GM10248 (cell line): ENCODE results near the gene CCDC57.

Source experiments
- CTCF ChIA-PET: fragments of 300-600 bp; sonication (Branson Sonifier 250); formaldehyde crosslinking; extraction: SDS; loops from one replicate; lab custom pipeline; 2021; ENCODE audit warnings: antibody characterized with exemption; lab: Yijun Ruan, JAX
- POLR2A ChIA-PET: fragments of 350-650 bp; sonication (Branson Sonifier 250); formaldehyde crosslinking; extraction: SDS; loops from one replicate; lab custom pipeline; 2020; ENCODE audit warnings: antibody characterized with exemption; lab: Yijun Ruan, JAX
- DNase-seq: peaks from one replicate; pipeline ENCODE4 v3.0.0; 2012; ENCODE audit errors: extremely low spot score
- TF ChIP-seq, protein P1 (sequence below): IDR thresholded peaks from 2 replicates; pipeline ENCODE4 v1.5.1; 2012; ENCODE audit warnings: mild to moderate bottlenecking, low read depth; ENCODE audit errors: extremely low read depth, missing control alignments, control extremely low read depth

The CCDC57 gene

GRCh38 chr17:82249896-82250581 lies 37.4 kb upstream of the CCDC57 start:
- POLR2A ChIA-PET = no interaction called here
- TF ChIP-seq, protein P1, sequence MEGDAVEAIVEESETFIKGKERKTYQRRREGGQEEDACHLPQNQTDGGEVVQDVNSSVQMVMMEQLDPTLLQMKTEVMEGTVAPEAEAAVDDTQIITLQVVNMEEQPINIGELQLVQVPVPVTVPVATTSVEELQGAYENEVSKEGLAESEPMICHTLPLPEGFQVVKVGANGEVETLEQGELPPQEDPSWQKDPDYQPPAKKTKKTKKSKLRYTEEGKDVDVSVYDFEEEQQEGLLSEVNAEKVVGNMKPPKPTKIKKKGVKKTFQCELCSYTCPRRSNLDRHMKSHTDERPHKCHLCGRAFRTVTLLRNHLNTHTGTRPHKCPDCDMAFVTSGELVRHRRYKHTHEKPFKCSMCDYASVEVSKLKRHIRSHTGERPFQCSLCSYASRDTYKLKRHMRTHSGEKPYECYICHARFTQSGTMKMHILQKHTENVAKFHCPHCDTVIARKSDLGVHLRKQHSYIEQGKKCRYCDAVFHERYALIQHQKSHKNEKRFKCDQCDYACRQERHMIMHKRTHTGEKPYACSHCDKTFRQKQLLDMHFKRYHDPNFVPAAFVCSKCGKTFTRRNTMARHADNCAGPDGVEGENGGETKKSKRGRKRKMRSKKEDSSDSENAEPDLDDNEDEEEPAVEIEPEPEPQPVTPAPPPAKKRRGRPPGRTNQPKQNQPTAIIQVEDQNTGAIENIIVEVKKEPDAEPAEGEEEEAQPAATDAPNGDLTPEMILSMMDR = no peak
- DNase-seq = no peak
- CTCF ChIA-PET = interaction anchor here (1.2 to 1.5 kb wide), 2 partner anchors 8 to 14 kb away, joined by 4 read pairs; no protein-coding TSS in a partner anchor

DNA sequence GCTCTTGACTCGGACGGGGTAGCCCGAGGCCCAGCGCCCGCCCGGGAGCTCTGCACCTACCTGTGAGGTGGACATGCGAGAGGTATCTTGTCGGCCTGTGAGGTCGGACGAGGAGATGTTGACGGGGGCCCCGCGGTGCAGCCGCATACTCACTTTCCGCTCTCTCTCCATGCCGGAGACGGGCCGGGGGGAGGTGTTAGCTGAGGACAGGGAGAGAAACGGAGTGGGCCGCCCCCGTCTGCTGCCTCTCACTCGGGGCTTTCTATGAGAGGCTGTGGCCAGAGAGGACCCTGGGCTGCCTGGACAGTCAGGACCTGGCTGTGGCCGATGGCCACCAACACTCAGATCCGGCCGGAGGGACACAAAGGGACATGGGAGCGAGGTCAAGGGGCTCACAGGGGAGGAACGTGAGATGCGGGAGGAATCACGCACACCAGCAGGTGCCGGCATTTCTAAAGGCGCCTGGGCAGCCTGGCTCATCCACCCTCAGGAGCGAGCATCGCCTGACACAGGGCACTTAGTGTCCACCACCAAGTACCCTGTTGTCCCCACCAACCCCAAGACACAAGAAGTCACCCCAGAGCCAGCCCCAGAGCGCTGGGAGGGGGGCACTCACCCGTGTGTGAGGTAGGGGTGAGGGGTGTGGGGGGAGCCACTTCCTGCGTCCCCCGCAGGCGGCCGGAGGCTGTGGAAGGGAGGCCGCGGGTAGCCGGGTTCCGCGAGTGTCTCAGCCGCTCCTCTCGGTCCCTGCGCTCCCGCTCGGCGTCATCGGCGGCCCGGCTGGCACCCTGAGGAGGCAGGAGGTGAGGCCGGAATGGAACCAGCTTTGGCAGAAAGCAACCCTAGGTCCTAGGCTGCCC lies 36.4 kb upstream of the CCDC57 start:
- CTCF ChIA-PET = interaction anchor here (1.3 kb wide), 1 partner anchor 13 kb away, joined by 7 read pairs; no protein-coding TSS in a partner anchor
- TF ChIP-seq, protein P1 = no peak
- no peak for DNase-seq
- POLR2A ChIA-PET = no interaction called here

DNA sequence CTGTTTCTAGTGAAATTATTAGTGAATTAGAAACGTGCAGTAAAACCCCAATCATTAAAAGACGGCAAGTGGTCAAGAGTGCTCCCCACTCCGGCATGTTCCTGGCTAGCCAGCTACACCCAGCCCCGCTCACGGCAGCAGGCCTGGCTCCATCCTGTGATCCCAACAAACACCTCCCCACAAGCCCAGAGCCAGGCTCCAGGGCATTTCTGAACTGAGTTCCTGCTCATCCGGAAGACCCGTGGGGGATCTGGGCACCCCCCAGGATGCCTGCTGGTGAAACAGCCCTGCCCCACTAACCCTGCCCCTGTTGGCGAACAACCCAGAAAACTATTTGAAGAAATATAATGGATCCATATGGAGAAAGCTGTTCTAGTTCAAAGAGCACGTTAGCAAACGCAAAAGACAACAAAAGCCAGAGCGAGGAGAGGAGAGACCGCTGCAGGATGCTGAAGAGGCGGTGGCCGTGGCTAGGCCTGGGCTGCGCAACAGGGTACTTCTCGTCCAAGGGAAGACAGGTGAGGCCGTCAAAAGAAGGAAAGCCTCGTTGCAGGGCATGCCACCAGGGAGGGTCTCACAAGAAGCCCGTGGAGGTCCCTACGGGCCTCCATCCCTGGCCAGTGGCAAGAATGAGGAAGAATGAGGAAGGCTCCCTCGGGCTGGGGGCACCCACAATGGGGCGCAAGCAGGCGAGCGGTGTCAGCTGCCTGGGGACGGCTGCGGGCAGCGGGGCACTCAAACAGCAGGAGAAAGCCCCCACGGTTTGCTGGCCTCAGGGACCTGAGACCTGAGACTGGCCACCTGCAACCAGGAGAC lies 35.4 kb upstream of the CCDC57 start:
- TF ChIP-seq, protein P1 = no peak
- CTCF ChIA-PET = interaction anchor here (1.3 kb wide), 1 partner anchor 12 kb away, joined by 7 read pairs; no protein-coding TSS in a partner anchor
- POLR2A ChIA-PET = no interaction called here
- DNase-seq = no peak

DNA sequence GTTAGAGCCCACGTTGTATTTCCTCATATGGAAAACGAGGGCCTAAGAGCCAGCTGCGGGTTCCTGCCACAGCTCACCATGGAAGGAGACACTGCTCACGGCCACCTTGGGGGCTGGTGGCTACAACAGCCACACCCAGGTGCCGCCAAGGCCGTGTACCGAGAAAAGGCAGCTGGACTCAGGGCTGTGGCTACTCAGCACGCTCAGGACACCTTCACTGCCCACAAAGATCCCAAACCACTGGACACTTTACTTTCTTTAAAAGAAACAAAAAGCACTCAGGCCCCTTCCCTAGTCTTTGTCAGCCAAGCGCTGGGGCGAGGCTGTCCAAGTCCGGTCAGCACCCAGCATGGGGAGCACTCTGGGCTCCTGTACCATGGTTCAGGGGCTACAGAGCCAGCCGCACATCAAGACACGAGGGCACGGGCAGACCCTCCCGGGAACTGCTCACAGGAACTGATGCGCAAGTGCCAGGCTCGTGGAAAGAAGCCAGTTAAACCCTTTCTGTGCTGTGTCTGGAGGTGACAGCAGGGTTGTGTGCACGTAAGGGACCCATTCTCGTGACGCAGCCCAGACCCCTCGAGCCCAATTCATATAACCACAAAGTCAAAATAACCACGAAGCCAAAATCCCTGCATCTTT lies 34.7 kb upstream of the CCDC57 start:
- TF ChIP-seq, protein P1 = no peak
- DNase-seq = no peak
- ChIA-PET POLR2A (interaction anchor here (1.3 kb wide), 1 partner anchor 18 kb away, joined by 3 read pairs; no protein-coding TSS in a partner anchor), CTCF (interaction anchor here (1.1 kb wide), 1 partner anchor 10 kb away, joined by 7 read pairs; no protein-coding TSS in a partner anchor)

DNA sequence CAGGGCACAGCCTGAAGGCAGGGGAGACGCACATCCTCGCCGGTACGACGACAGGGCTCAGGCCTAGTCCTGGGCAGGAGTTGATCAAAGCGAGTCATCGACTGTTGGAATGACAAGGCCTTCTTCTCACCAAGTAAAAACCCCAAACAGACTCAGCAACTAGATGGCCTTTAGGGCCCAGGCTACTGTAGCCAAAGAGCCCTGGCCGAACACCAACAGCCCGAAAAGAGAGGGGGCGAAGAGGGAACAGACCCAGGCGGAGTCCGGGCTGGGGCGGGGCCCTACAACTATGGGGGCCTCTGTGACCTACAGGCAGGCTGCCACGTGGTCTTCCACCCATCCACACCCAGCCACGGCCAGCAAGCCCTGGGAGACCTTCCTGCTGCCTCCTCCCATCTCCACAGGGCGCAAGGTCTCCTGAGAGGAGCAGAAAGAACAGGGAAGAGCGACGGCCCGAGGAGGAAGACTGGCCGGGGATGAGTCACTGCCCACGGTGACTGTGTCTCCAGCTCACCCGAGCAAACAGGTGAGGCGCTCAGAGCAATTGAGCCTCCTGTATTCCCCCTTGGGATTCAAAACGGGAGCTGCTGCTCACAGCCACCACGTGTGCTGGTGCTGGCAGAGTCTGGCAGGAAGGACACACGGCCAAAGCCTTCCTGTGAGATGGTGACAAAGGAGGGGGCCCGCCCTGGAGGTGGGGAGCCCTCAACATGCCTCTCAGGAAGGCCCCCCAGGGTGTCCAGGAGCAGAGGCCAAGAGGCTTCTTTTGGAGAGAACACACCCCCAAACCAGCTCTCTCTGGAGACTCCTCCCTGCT lies 33.9 kb upstream of the CCDC57 start:
- CTCF ChIA-PET = interaction anchor here (1.1 to 2.0 kb wide), 2 partner anchors 9 to 10 kb away, joined by 7 to 8 read pairs; no protein-coding TSS in a partner anchor
- POLR2A ChIA-PET = interaction anchor here (1.3 kb wide), 1 partner anchor 17 kb away, joined by 3 read pairs; no protein-coding TSS in a partner anchor
- TF ChIP-seq, protein P1 = no peak
- no peak for DNase-seq
